Activated naive CD4-positive, alpha-beta T cell treated with anti-CD3 and anti-CD28 coated beads, Interleukin-2, amount 10 ng/mL, durations not matched to agents 7 days and 5 days (primary cell): ENCODE data around the gene SMOC1.

Source experiments
- CTCF ChIA-PET: fragments of 350-600 bp; sonication (Branson Sonifier 250); formaldehyde crosslinking; loops from one replicate; lab custom pipeline; 2021; ENCODE audit warnings: antibody characterized with exemption; lab: Charles Lee
- DNase-seq: peaks from one replicate; pipeline ENCODE4 v3.0.0-alpha.2; 2020
- H3K27ac Mint-ChIP-seq: one replicate; pipeline ENCODE4 v1.8.0; 2021; ENCODE audit warnings: mild to moderate bottlenecking, moderate library complexity, mixed read lengths
- H3K27me3 Mint-ChIP-seq: one replicate; pipeline ENCODE4 v1.8.0; 2021; ENCODE audit warnings: mild to moderate bottlenecking, mixed read lengths
- H3K36me3 Mint-ChIP-seq: one replicate; pipeline ENCODE4 v1.8.0; 2021; ENCODE audit warnings: mixed read lengths
- H3K4me1 Mint-ChIP-seq: one replicate; pipeline ENCODE4 v1.8.0; 2021; ENCODE audit warnings: mixed read lengths
- H3K4me3 Mint-ChIP-seq: one replicate; pipeline ENCODE4 v1.8.0; 2021; ENCODE audit warnings: mild to moderate bottlenecking, moderate library complexity, mixed read lengths
- H3K9me3 Mint-ChIP-seq: one replicate; pipeline ENCODE4 v1.8.0; 2021; ENCODE audit warnings: mixed read lengths

Gene SMOC1

DNA sequence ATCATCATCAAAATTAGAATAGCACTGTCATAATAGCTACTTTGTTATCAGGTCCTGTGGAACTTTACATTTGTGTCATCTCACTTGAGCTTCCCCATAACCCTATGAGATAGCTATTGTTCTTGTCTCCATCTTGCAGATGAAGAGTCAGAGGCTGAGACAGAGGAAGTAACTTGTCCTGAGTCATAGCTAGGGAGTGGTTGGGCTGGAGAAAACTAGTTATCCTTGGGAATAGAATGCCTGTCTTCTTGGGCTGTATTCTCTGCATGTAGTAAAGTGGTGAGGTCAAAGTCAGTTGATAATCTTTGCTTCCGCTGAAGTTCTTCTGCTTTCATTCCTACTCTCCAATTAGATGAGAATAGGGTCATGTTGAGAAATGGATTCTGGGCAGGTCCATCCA is 117.0 kb downstream of the SMOC1 start:
- no peak overlapping the region for H3K4me3 Mint-ChIP-seq
- H3K27ac Mint-ChIP-seq = no peak overlapping the region
- H3K4me1 Mint-ChIP-seq = no peaks in the 10 kb centered on the region
- H3K9me3 Mint-ChIP-seq = no peaks in the 10 kb centered on the region
- H3K27me3 Mint-ChIP-seq = peaks cover 32% of the 10 kb centered on the region
- H3K36me3 Mint-ChIP-seq = no peaks in the 10 kb centered on the region
- CTCF ChIA-PET = no interaction called here
- DNase-seq = no peak

DNA sequence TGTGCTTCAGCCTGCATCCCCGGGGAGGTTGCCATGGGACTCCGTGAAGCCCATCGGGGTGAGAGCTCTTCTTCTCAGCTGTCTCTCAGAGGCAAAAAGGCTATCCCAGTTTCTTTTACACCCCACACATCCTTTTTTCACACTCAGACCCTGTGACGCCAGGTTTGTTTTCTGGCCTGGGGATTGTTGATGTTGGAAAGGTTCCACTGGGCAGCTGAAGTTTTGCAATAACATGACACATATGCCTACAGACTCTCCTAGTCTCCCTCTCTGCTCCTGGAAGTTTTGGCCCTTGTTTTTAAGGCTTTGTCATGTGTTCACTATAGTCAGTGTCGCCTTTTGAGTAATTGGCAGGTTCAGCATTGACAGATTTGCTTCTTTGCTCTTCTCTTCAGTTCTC is 118.6 kb downstream of the SMOC1 start:
- DNase-seq = no peak
- no peaks in the 10 kb centered on the region for H3K4me1 Mint-ChIP-seq
- no peaks in the 10 kb centered on the region for H3K9me3 Mint-ChIP-seq
- H3K27me3 Mint-ChIP-seq = peaks cover 33% of the 10 kb centered on the region
- no peaks in the 10 kb centered on the region for H3K36me3 Mint-ChIP-seq
- no peak overlapping the region for H3K4me3 Mint-ChIP-seq
- CTCF ChIA-PET = no interaction called here
- H3K27ac Mint-ChIP-seq = no peak overlapping the region

DNA sequence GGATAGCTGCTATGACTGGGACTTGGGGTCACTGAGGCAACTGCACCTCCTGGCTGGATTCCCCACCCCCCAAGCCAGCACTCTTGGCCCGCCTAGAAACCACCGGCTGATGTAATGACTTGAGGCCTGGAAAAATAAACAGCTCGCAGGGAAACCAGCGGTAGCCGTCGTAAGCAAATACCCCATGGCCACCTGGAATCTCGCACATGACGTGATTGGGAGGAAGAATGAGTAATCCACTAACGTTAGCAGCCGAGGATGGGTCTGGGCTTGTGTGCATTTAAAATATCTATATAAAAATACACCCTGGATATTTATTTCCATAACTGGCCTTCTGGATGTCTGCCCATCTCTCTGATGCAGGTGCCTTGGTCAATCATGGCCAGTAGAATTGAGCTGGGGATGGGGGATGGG is 120.1 kb downstream of the SMOC1 start:
- Mint-ChIP-seq H3K36me3 (no peaks in the 10 kb centered on the region), H3K27ac (no peak overlapping the region), H3K27me3 (peaks cover 30% of the 10 kb centered on the region), H3K4me1 (no peaks in the 10 kb centered on the region), H3K9me3 (no peaks in the 10 kb centered on the region), H3K4me3 (no peak overlapping the region)
- CTCF ChIA-PET = no interaction called here
- DNase-seq = no peak

DNA sequence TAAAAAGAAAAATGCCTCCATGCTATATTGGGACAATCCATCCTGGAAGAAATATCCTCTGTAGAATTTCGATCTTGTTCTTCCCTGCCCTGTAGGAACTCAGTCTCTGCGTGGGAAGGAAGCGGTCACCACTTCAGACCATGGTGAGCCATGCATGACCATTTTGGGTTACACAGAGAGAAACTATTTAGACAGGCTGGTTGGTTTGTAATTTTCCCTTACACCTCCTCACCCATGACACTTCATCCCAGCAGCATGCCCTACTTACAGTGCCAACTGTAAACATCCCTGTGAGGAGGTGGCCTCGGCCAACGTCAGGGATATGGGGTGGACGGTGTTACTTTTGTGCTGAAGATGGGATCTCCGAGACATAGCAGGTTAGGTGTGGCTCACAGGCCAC is 121.4 kb downstream of the SMOC1 start:
- Mint-ChIP-seq H3K36me3 (no peaks in the 10 kb centered on the region), H3K4me3 (no peak overlapping the region), H3K27ac (no peak overlapping the region), H3K9me3 (no peaks in the 10 kb centered on the region), H3K27me3 (peaks cover 39% of the 10 kb centered on the region), H3K4me1 (no peaks in the 10 kb centered on the region)
- DNase-seq = no peak
- CTCF ChIA-PET = interaction anchor here (1.3 kb wide), 1 partner anchor 12 kb away, joined by 3 read pairs; no protein-coding TSS in a partner anchor

DNA sequence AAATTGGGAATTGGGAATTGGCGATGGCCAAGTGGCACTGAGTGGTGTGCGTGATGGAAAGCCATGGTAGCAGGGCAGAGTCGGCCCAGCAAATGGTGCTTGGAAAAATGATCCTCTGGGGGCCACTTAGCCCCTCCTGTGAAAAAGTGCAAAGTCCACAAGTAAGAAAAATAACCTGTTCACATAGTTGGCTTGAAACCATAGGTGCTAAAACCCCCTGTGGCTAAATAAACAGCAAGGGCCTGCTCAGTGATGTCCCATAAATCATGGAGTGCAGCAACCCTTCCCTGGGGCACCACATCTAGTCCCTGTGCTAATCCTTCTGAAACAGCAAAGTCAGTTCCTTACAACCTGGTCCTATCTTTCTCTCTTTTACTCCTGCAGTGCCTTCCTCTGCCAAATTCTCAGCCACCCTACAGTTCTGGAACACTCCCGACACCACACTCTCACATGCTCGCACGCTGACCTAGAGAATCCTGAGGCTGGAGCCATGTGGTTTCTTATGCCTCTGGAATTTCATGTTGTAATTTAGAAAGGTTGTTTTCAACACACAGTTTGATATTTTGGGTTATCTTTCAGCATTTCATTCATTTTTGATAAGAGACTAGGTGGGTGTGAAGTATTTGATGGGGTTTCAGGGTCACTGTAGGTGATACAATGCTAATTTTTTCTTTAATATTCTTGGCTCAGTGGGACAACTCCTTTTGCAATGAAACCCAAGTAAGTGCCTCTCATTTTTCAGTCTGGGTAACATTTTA is 123.6 kb downstream of the SMOC1 start:
- Mint-ChIP-seq H3K27me3 (peaks cover 42% of the 10 kb centered on the region), H3K27ac (no peak overlapping the region), H3K9me3 (no peaks in the 10 kb centered on the region), H3K36me3 (no peaks in the 10 kb centered on the region), H3K4me1 (no peaks in the 10 kb centered on the region), H3K4me3 (no peak overlapping the region)
- CTCF ChIA-PET = no interaction called here
- no peak for DNase-seq

DNA sequence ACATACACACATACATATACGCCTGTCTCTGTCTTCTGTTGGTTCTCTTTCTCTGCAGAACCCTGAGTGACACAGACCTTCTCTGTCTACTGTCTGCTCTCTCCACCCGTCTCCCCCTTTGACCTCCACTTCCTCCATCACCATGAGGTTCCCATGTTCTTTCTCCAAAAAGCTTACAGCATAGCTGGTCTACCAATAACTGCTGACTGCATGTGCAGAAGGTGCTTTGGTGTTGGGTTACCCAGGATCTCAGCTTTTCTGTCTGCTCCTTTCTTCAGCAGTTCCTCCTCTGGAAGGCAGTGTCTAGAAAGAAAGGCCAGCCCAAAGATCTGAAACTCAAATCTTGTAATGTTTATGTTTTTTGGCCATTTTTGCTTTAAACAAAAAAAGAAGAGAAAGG is 125.6 kb downstream of the SMOC1 start:
- no peaks in the 10 kb centered on the region for H3K36me3 Mint-ChIP-seq
- CTCF ChIA-PET = interaction anchor here (1.8 kb wide), 1 partner anchor 9 kb away, joined by 5 read pairs; no protein-coding TSS in a partner anchor
- H3K4me1 Mint-ChIP-seq = no peaks in the 10 kb centered on the region
- H3K4me3 Mint-ChIP-seq = no peak overlapping the region
- H3K9me3 Mint-ChIP-seq = no peaks in the 10 kb centered on the region
- no peak overlapping the region for H3K27ac Mint-ChIP-seq
- H3K27me3 Mint-ChIP-seq = peaks cover 35% of the 10 kb centered on the region
- no peak for DNase-seq

DNA sequence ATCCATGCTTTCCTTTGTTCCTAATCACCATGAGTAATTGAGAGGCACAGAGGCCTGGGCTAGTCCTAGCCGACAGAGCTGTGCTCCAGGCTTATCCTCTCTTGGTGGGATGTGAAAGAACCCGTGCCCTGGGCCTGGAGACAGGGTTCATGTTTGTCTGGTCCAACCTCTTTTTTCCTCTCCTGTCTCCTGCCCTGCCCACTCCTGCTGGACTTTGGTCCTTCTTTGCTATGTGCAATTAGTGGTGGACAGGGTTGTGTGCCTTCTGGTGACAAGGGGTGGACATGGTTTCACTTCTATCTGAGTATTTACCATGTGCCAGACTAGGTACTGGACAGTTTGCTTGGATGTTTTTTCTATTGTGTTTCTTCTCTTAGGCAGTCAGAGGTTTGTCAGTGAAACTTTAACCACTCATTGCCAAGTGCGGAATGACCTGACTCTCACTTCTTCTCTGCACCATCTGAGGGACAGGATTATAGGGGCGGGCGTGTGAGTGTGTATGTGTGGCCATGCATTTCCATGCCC is 126.1 kb downstream of the SMOC1 start:
- Mint-ChIP-seq H3K27ac (no peak overlapping the region), H3K36me3 (no peaks in the 10 kb centered on the region), H3K27me3 (peaks cover 35% of the 10 kb centered on the region), H3K4me3 (no peak overlapping the region), H3K4me1 (no peaks in the 10 kb centered on the region), H3K9me3 (no peaks in the 10 kb centered on the region)
- CTCF ChIA-PET = interaction anchor here (1.8 kb wide), 1 partner anchor 9 kb away, joined by 5 read pairs; no protein-coding TSS in a partner anchor
- DNase-seq = no peak

DNA sequence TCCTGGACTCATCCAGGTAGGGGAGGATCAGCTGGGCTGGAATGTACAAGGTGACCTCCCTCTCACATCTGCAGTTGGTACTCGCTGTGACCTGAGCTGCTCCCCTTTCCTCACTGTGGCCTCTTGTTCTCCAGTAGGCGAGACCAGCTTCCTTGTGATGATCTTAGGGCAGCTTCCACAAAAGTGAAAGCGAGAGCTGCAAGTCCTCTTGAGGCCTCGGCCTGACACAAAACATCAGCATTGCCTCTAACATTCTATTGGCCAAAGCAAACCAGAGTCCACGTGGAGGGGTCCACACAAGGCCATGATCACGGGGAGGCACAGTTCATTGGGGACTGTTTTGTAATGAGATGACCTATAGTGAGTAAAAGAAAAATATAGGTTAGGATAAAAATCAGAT is 127.5 kb downstream of the SMOC1 start:
- no peaks in the 10 kb centered on the region for H3K4me1 Mint-ChIP-seq
- no peak overlapping the region for H3K4me3 Mint-ChIP-seq
- H3K36me3 Mint-ChIP-seq = no peaks in the 10 kb centered on the region
- CTCF ChIA-PET = no interaction called here
- no peak overlapping the region for H3K27ac Mint-ChIP-seq
- H3K27me3 Mint-ChIP-seq = peaks cover 32% of the 10 kb centered on the region
- DNase-seq = no peak
- H3K9me3 Mint-ChIP-seq = no peaks in the 10 kb centered on the region

DNA sequence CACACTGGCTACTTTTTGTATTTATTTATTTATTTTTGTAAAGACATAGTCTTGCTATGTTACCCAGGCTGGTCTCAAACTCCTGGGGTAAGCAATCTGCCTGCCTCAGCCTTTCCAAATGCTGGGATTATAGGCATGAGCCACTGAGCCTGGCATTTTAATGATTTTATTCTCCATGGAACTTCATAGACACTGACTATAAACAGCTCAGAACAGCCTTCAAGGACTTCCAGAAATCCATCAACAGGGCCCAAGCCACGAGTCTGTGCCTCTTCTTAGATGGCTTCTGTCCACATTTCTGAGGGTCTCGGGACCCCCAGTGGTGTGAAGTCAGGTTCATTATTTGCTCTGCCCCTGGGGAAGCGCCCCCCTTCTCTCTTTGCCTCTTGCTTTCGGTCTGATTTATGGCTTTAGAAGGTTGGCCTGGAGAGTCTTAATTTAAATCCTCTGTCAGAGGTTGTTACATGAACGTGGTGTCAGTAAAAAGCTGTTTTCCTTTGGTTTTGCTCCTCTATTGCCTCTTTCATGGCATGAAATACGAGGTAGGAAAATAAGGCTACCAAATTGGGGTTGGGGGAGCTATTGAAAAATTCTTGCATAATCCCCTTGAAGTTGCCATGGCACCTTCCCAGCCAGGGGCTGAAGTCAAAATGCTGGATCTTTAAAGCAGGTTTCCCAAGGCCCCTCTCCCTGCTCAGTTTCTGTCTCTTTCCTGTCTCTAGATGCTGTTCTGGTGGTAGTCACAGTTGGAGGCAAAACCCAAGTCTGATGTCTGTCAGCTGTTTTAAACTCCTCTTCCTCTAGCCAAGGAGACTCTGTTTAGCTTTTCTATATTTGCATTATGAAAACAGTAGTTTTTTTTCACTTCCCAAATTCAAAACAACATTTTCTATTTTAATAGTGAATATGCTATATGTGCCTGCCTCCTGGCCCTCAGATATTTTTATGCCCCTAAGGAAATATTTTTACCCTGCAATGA is 129.4 kb downstream of the SMOC1 start:
- no peaks in the 10 kb centered on the region for H3K4me1 Mint-ChIP-seq
- H3K9me3 Mint-ChIP-seq = no peaks in the 10 kb centered on the region
- no peak overlapping the region for H3K27ac Mint-ChIP-seq
- peaks cover 18% of the 10 kb centered on the region for H3K27me3 Mint-ChIP-seq
- H3K36me3 Mint-ChIP-seq = no peaks in the 10 kb centered on the region
- CTCF ChIA-PET = no interaction called here
- no peak for DNase-seq
- H3K4me3 Mint-ChIP-seq = no peak overlapping the region

DNA sequence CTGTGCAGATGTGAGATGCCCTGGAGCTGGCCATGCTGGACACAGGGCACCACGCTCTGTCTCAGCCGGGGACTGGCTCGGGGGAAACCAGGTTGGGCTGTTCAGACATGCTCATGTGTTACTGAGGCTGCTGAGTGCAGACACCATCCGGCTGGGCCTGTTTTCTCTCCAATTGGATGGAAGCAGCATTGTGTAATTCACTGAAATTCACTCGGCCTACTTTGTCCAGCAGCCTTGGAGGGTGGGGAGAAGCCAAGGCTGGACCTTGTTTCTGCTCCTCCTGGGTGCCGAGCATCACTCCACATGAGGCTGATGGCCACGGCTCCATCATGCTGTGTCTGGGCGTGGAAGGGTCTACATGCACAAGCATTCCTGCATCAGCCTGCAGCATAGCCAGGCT is 130.7 kb downstream of the SMOC1 start:
- Mint-ChIP-seq H3K4me1 (no peaks in the 10 kb centered on the region), H3K4me3 (no peak overlapping the region), H3K36me3 (no peaks in the 10 kb centered on the region), H3K27me3 (peaks cover 15% of the 10 kb centered on the region), H3K9me3 (no peaks in the 10 kb centered on the region), H3K27ac (no peak overlapping the region)
- CTCF ChIA-PET = no interaction called here
- no peak for DNase-seq

DNA sequence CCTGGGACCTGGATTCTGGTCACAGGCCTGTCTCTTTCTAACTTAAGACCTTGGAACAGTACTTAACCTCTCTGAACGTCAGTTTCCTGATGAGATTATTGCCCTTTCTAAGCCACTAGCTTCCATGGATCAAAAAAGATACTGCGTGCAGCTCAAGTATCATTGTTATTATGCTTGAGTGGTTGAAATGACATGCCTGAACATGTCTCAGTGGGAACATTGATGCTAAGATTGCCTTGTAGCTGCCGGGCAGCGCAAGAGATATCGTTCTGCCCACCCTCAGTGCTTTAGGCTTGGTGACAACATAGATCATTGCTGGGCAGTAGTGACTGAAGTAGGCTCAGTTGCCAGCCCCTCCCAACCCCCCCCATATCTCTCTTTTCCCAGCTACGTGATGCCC is 131.9 kb downstream of the SMOC1 start:
- Mint-ChIP-seq H3K36me3 (no peaks in the 10 kb centered on the region), H3K4me3 (no peak overlapping the region), H3K9me3 (no peaks in the 10 kb centered on the region), H3K27ac (no peak overlapping the region), H3K27me3 (peaks cover 13% of the 10 kb centered on the region), H3K4me1 (no peaks in the 10 kb centered on the region)
- no peak for DNase-seq
- CTCF ChIA-PET = interaction anchor here (2.5 kb wide), 1 partner anchor 133 kb away, joined by 6 read pairs; no protein-coding TSS in a partner anchor

DNA sequence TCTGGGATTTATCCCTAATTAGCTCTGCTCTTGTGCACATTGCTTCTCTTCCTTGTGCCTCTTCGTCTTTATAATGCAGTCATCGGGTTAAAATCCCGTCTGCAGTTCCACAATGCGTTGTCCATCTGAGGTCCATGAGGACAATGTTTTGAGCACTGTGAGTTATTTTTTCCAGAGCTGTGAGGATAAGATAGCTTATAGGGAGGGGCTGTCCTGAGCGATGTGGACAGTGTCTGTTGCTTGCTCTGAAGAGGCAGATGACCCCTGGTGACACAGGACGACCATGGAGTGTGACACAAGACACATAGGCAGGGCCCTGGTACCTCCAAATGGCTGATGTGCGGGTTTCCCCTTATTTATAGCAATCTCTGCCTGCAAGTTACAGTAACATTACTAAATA is 132.5 kb downstream of the SMOC1 start:
- H3K27me3 Mint-ChIP-seq = peaks cover 11% of the 10 kb centered on the region
- no peak for DNase-seq
- CTCF ChIA-PET = interaction anchor here (1.3 to 3.6 kb wide), 4 partner anchors 17 to 281 kb away, joined by 4 to 15 read pairs (median 6); no protein-coding TSS in a partner anchor
- H3K9me3 Mint-ChIP-seq = no peaks in the 10 kb centered on the region
- no peaks in the 10 kb centered on the region for H3K36me3 Mint-ChIP-seq
- no peaks in the 10 kb centered on the region for H3K4me1 Mint-ChIP-seq
- no peak overlapping the region for H3K27ac Mint-ChIP-seq
- H3K4me3 Mint-ChIP-seq = no peak overlapping the region

DNA sequence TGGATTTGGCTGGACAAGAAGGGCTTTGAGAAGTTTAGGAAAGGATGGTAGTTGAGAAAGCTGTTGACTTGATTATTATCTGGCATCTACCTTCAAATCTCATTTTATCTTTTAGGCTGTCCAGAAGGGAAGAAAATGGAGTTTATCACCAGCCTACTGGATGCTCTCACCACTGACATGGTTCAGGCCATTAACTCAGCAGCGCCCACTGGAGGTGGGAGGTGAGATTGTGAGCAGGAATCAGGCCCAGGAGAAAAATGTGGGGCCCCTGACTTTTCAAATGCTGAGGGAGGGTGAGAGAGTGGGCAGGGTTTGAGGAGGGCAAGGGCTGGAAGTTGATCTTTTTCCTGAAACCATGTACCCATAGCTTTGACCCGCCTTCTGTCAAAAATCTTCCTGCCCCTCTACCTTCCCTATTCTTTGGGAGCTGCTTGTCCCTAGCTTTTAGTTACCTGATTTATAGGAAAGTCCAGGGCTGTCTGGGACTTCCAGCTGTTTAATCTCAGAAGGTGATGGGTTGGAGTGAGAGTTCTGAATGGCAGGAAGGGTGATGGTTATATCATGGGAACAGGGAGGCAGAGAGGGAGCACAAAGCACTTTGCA is 134.2 kb downstream of the SMOC1 start:
- Mint-ChIP-seq H3K27ac (no peak overlapping the region), H3K36me3 (no peaks in the 10 kb centered on the region), H3K9me3 (no peaks in the 10 kb centered on the region), H3K4me1 (peaks cover 7% of the 10 kb centered on the region), H3K27me3 (peaks cover 10% of the 10 kb centered on the region), H3K4me3 (no peak overlapping the region)
- DNase-seq = peak; percentile 53
- CTCF ChIA-PET = interaction anchor here (0.8 to 3.6 kb wide), 11 partner anchors 8 to 536 kb away, joined by 3 to 15 read pairs (median 4); no protein-coding TSS in a partner anchor
